Measurements from ENCODE around the gene BEGAIN. TPM values are rescaled to one million over a fixed set of nuclear protein-coding genes. Genes with fewer than 3 reads are reported as not detected.

BEGAIN gene
- total RNA-seq, 1 donor from 2014 or later: 1.9 TPM

GRCh38 chr14:100629098-100629497 is 41.9 kb upstream of the BEGAIN start:
- Histone ChIP-seq H3K27ac (replicated peaks) (no peak overlapping the region), H3K4me3 (no peak overlapping the region), H3K9me3 (replicated peaks) (peaks cover 26% of the 10 kb centered on the region), H3K27me3 (ENCODE audit: low read depth) (peaks cover 84% of the 10 kb centered on the region), H3K36me3 (no peaks in the 10 kb centered on the region), H3K4me1 (no peaks in the 10 kb centered on the region)
- intact Hi-C loops (cut with micrococcal nuclease): no loop called here
- no peak for DNase-seq
- TF ChIP-seq, protein P1, sequence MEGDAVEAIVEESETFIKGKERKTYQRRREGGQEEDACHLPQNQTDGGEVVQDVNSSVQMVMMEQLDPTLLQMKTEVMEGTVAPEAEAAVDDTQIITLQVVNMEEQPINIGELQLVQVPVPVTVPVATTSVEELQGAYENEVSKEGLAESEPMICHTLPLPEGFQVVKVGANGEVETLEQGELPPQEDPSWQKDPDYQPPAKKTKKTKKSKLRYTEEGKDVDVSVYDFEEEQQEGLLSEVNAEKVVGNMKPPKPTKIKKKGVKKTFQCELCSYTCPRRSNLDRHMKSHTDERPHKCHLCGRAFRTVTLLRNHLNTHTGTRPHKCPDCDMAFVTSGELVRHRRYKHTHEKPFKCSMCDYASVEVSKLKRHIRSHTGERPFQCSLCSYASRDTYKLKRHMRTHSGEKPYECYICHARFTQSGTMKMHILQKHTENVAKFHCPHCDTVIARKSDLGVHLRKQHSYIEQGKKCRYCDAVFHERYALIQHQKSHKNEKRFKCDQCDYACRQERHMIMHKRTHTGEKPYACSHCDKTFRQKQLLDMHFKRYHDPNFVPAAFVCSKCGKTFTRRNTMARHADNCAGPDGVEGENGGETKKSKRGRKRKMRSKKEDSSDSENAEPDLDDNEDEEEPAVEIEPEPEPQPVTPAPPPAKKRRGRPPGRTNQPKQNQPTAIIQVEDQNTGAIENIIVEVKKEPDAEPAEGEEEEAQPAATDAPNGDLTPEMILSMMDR (IDR thresholded peaks at IDR 0.05; ENCODE audit: borderline replicate concordance): no peak

DNA sequence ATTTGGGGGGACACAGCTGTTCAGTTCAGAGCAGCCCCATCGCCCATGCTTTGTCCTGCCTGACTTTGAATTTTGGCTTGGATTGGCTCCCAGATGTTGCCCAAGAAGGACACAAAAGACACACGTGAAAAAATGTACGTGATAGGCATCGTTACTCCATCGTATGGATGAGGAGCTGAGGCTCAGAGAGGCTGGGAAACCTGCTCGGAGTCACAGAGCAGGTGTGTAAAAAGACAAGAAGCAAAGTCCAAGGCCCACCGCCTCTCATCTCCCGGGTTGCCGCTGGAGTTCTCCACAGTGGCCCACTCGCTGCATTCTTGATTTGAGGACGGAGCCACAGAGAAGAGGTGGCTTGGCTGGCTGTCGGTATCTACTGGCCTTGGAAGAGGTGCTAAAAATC is 41.0 kb upstream of the BEGAIN start:
- Histone ChIP-seq H3K4me1 (no peaks in the 10 kb centered on the region), H3K4me3 (no peak overlapping the region), H3K27ac (replicated peaks) (no peak overlapping the region), H3K27me3 (ENCODE audit: low read depth) (peaks cover 84% of the 10 kb centered on the region), H3K36me3 (no peaks in the 10 kb centered on the region), H3K9me3 (replicated peaks) (peaks cover 26% of the 10 kb centered on the region)
- TF ChIP-seq, protein P1 (IDR thresholded peaks at IDR 0.05; ENCODE audit: borderline replicate concordance): no peak
- intact Hi-C loops (cut with micrococcal nuclease): no loop called here
- DNase-seq: no peak

- Histone ChIP-seq H3K27ac (replicated peaks) (no peak overlapping the region), H3K4me3 (no peak overlapping the region), H3K9me3 (replicated peaks) (peaks cover 26% of the 10 kb centered on the region), H3K36me3 (no peaks in the 10 kb centered on the region), H3K4me1 (peaks cover 10% of the 10 kb centered on the region), H3K27me3 (ENCODE audit: low read depth) (peaks cover 91% of the 10 kb centered on the region)
- DNase-seq: no peak
- TF ChIP-seq, protein P1 (IDR thresholded peaks at IDR 0.05; ENCODE audit: borderline replicate concordance): no peak
- intact Hi-C loops (cut with micrococcal nuclease): no loop called here
These were observed 39.4 kb upstream of the BEGAIN start for GRCh38 chr14:100626614-100627013.

DNA sequence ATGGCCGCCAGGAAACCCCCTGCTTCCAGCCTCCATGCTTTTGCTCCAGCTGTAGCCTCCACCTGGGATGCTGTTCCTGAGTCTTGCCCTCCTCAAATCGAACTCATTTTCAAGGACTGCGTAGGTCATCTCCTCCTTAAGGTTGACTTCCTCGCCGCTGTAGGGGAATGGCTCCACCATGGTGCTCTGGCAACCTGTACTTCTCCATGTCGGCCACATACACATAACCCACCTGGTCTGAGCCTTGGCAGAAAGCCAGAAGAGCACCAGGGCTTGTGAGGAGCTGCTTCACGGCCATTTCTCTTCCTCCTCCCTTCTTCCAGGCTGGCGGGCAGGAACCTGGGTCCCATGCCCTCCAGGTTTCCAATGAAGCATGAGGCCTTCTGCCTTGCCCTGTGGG is 36.7 kb upstream of the BEGAIN start:
- DNase-seq: no peak
- no peaks in the 10 kb centered on the region for H3K36me3 ChIP-seq
- H3K4me3 ChIP-seq: no peak overlapping the region
- H3K27ac ChIP-seq (replicated peaks): no peak overlapping the region
- peaks cover 26% of the 10 kb centered on the region for H3K9me3 ChIP-seq (replicated peaks)
- TF ChIP-seq, protein P1 (IDR thresholded peaks at IDR 0.05; ENCODE audit: borderline replicate concordance): no peak
- H3K4me1 ChIP-seq: peaks cover 13% of the 10 kb centered on the region
- H3K27me3 ChIP-seq (ENCODE audit: low read depth): peaks cover 91% of the 10 kb centered on the region
- intact Hi-C loops (cut with micrococcal nuclease): no loop called here

DNA sequence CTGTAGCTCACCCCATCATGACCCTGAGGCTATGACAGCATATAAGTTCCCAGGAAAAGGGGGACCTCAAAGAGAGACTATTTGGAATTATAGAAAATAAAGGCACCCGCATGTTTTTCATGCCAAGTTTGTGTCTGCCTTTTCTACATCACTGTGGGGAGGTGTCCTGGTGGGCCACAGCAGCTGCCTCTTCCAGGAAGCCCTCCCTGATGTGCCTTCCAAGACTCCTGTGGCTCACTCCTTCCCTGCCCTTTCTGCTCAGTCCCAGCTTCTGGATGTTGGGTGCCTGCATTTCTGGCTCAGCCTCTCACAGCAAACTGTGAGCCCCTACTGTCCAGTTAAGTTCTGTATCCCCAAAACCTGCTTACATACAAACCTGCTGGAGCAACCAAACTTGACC is 36.3 kb upstream of the BEGAIN start:
- H3K36me3 ChIP-seq: no peaks in the 10 kb centered on the region
- DNase-seq: no peak
- intact Hi-C loops (cut with micrococcal nuclease): no loop called here
- peaks cover 91% of the 10 kb centered on the region for H3K27me3 ChIP-seq (ENCODE audit: low read depth)
- H3K4me1 ChIP-seq: peaks cover 17% of the 10 kb centered on the region
- no peak overlapping the region for H3K4me3 ChIP-seq
- TF ChIP-seq, protein P1 (IDR thresholded peaks at IDR 0.05; ENCODE audit: borderline replicate concordance): no peak
- H3K27ac ChIP-seq (replicated peaks): no peak overlapping the region
- peaks cover 26% of the 10 kb centered on the region for H3K9me3 ChIP-seq (replicated peaks)

Measured in left ventricle myocardium inferior (tissue), 1 donor.